ENCODE data around the gene DAGLB. TPM values are rescaled to one million over a fixed set of nuclear protein-coding genes. Genes with fewer than 3 reads are reported as not detected.

The DAGLB gene
- total and polyA plus RNA-seq, 2 of the 4 experiments (the other 2 are of a cell fraction) = 23.4 to 33.5 TPM

DNA sequence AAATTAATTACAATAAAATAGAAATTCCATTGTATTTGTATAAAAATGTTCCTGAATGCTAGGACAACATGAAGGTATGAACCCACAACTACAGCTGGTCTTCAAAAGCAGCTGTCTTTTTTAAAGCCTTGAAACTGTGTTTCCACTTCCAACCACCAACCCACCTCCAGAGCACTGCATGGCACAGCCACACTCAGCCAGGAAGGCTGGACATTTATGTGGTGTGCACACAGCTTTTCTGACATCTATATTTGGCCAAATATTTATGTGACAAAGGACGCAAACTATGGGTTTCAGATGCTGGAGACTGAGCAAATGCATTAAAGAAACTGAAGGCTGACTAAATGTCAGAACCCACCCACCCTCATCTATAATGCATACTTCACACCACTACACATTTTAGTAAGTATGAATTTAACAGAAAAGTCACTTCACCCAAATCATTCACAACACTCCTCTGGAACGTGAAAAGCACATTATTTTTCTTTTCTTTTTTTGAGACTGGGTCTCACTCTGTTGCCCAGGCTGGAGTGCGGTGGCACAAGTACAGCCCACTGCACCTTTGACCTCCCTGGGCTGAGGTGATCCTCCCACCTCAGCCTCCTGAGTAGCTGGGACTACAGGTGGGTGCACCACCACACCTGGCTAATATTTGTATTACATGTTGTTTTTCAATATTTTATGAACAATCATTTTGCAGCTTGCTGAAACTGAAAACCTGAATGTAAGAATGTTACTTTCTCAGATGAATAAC lies 27.9 kb upstream of the DAGLB start:
- Histone ChIP-seq H2AK5ac (ENCODE audit: low read depth, low read length) (no peak overlapping the region), H4K8ac (ENCODE audit: low read depth in 2 of 2, low read length in 2 of 2) (no peak overlapping the region), H4K5ac (ENCODE audit: low read depth, low read length) (no peak overlapping the region), H3K4me3 (ENCODE audit: insufficient read depth, low read depth, low read length) (no peak overlapping the region), H3K9me3 (ENCODE audit: control insufficient read depth, insufficient read depth, low read length) (no peaks in the 10 kb centered on the region), H3K4ac (ENCODE audit: low read depth, low read length) (no peak overlapping the region), H2BK15ac (ENCODE audit: low read depth, low read length) (no peak overlapping the region), H3K79me1 (ENCODE audit: low read depth in 1 of 2, low read length in 2 of 2) (peaks cover 16 to 62% of the 10 kb centered on the region in 2 experiments), H3K9me1 (ENCODE audit: insufficient read depth, low read length) (peaks cover 15% of the 10 kb centered on the region; the same call in 1 of the 2 replicates), H3K27ac (ENCODE audit: insufficient read depth, low read length) (no peak overlapping the region), H3K4me2 (ENCODE audit: low read depth, low read length) (no peak overlapping the region), H2BK20ac (ENCODE audit: low read depth, low read length) (no peak overlapping the region), H3K9ac (ENCODE audit: low read depth, low read length) (no peak overlapping the region), H3K27me3 (ENCODE audit: control insufficient read depth, insufficient read depth, low read length) (no peaks in the 10 kb centered on the region), H3K14ac (replicated peaks; ENCODE audit: low read depth, low read length) (no peak overlapping the region), H2BK120ac (ENCODE audit: low read depth, low read length) (no peak overlapping the region), H3K18ac (ENCODE audit: low read depth, low read length) (no peak overlapping the region), H3K36me3 (ENCODE audit: control insufficient read depth, insufficient read depth, low read length) (peaks cover 43% of the 10 kb centered on the region), H3K56ac (ENCODE audit: extremely low read depth, insufficient read depth, low read length) (no peak overlapping the region), H2BK5ac (ENCODE audit: low read depth, low read length, poor library complexity, severe bottlenecking) (no peak overlapping the region), H2AK9ac (replicated peaks; ENCODE audit: low read depth, low read length, poor library complexity) (no peak overlapping the region), H4K20me1 (ENCODE audit: insufficient read depth, low read length) (peaks cover 96% of the 10 kb centered on the region), H2AFZ (replicated peaks; ENCODE audit: low read length, poor library complexity) (no peak overlapping the region), H4K91ac (ENCODE audit: insufficient read depth, low read depth, low read length) (no peak overlapping the region), H3K23ac (ENCODE audit: low read depth, low read length) (no peak overlapping the region), H3K4me1 (ENCODE audit: control insufficient read depth, insufficient read depth, low read length) (peaks cover 14% of the 10 kb centered on the region)
- ChIA-PET CTCF (interaction anchor here (0.6 kb wide), 1 partner anchor 1255 kb away, joined by 3 read pairs; no protein-coding TSS in a partner anchor), POLR2A (ENCODE audit: unreplicated experiment) (interaction anchor here (0.6 kb wide), 1 partner anchor 588 kb away, joined by 8 read pairs; no protein-coding TSS in a partner anchor)
- TF ChIP-seq POLR2A (IDR thresholded peaks at IDR 0.05; ENCODE audit: low read depth, low read length) = 0 out of 2 replicates have a peak, but pooled peaks have one; percentile 5
- no peak for TF ChIP-seq CHD1 (IDR thresholded peaks at IDR 0.05; ENCODE audit: low read depth, low read length)
- 38% methylated on average over 1 of the region's 3 CpGs; no CpG with 5 or more reads in 1 of the 2 experiments for WGBS, 2 experiments (ENCODE audit: extremely low coverage in 2 of 2, insufficient read length in 1 of 2)
- BruUV-seq (replicated peaks) = no TSS peak
- intact Hi-C loops (cut with micrococcal nuclease) = no loop called here
- peak; percentile 18; the same call in 1 of the 2 replicates for ATAC-seq (ENCODE audit: low read depth)
- in situ Hi-C loops (cut with MboI; ENCODE audit: low sequenced_read_pairs) = no loop called here
- DNase-seq = no peak
- dilution Hi-C loops (cut with HindIII; ENCODE audit: low sequenced_read_pairs, unreplicated experiment) = no loop called here

All from IMR-90 (cell line).